WTC11 (cell line): ENCODE results near the gene RALY. TPM values are rescaled to one million over a fixed set of nuclear protein-coding genes. Genes with fewer than 3 reads are reported as not detected.
"Not testable (repeated sequence)": the region's sequence is repeated elsewhere in the genome, so short reads cannot be mapped to it uniquely, and the experiment has no call there.

ENCODE experiments used
- ATAC-seq: fragments of 200-7000 bp; cut with Tn5 transposase; 2 replicates; pipeline ENCODE4 v1.10.0; 2021; ENCODE audit warnings: mild to moderate bottlenecking, moderate library complexity
- CTCF ChIA-PET: fragments of 300-600 bp; sonication (Branson Sonifier 250); formaldehyde crosslinking; loops from one replicate; lab custom pipeline; 2021; ENCODE audit warnings: antibody characterized with exemption; lab: Charles Lee
- POLR2A ChIA-PET: fragments of 350-600 bp; sonication (Branson Sonifier 250); formaldehyde crosslinking; loops from one replicate; lab custom pipeline; 2021; ENCODE audit warnings: antibody characterized with exemption; lab: Charles Lee
- DNase-seq: peaks from one replicate; pipeline ENCODE4 v3.0.0; 2021; ENCODE audit warnings: low spot score
- H3K27ac Mint-ChIP-seq: 2 replicates; pipeline ENCODE4 v1.8.0; 2021; ENCODE audit warnings: mixed read lengths
- H3K27me3 Mint-ChIP-seq: 2 replicates; pipeline ENCODE4 v1.8.0; 2021; ENCODE audit warnings: low read depth, mild to moderate bottlenecking, moderate library complexity, mixed read lengths
- H3K36me3 Mint-ChIP-seq: 2 replicates; pipeline ENCODE4 v1.8.0; 2021; ENCODE audit warnings: mixed read lengths
- H3K4me1 Mint-ChIP-seq: 2 replicates; pipeline ENCODE4 v1.8.0; 2022; ENCODE audit warnings: mixed read lengths
- H3K4me3 Mint-ChIP-seq: 2 replicates; pipeline ENCODE4 v1.8.0; 2021; ENCODE audit warnings: mild to moderate bottlenecking, moderate library complexity, mixed read lengths
- H3K9me3 Mint-ChIP-seq: 2 replicates; pipeline ENCODE4 v1.8.0; 2021; ENCODE audit warnings: mixed read lengths
- CREB1 ChIP-seq: sonication (generic); formaldehyde crosslinking; IDR thresholded peaks from 2 replicates; pipeline ENCODE4 v1.8.0; 2023; ENCODE audit warnings: mild to moderate bottlenecking, missing genetic modification reagents
- CREM ChIP-seq: sonication (generic); formaldehyde crosslinking; IDR thresholded peaks from 2 replicates; pipeline ENCODE4 v1.8.1; 2022; ENCODE audit warnings: mild to moderate bottlenecking, missing genetic modification reagents, moderate library complexity
- EMX1 ChIP-seq: fragments of 250-450 bp; sonication (Bioruptor Pico); IDR thresholded peaks from 2 replicates; pipeline ENCODE4 v1.8.0; 2021; ENCODE audit warnings: mild to moderate bottlenecking
- FOXJ3 ChIP-seq: sonication (generic); formaldehyde crosslinking; IDR thresholded peaks from 2 replicates; pipeline ENCODE4 v1.9.0; 2021; ENCODE audit warnings: missing genetic modification reagents, mild to moderate bottlenecking, borderline replicate concordance
- GRHL2 ChIP-seq: fragments of 250-450 bp; sonication (Bioruptor Pico); IDR thresholded peaks from 2 replicates; pipeline ENCODE4 v1.8.0; 2022; ENCODE audit warnings: mild to moderate bottlenecking, moderate library complexity; ENCODE audit not compliant: insufficient replicate concordance, severe bottlenecking
- NFE2L1 ChIP-seq: sonication (generic); formaldehyde crosslinking; IDR thresholded peaks from 2 replicates; pipeline ENCODE4 v1.8.1; 2023; ENCODE audit warnings: missing genetic modification reagents
- NFYB ChIP-seq: sonication (generic); formaldehyde crosslinking; conservative IDR thresholded peaks from 2 replicates; pipeline ENCODE4 v1.8.0; 2022; ENCODE audit warnings: low read depth, missing genetic modification reagents
- NR2C2 ChIP-seq: sonication (generic); formaldehyde crosslinking; IDR thresholded peaks from 2 replicates; pipeline ENCODE4 v1.8.0; 2022; ENCODE audit warnings: mild to moderate bottlenecking, missing genetic modification reagents
- NR3C1 ChIP-seq: sonication (generic); formaldehyde crosslinking; conservative IDR thresholded peaks from 2 replicates; pipeline ENCODE4 v1.8.1; 2023; ENCODE audit warnings: low read depth, mild to moderate bottlenecking, missing genetic modification reagents
- RELA ChIP-seq: sonication (generic); formaldehyde crosslinking; IDR thresholded peaks from 2 replicates; pipeline ENCODE4 v1.8.1; 2022; ENCODE audit warnings: missing genetic modification reagents, mild to moderate bottlenecking, borderline replicate concordance
- SMAD4 ChIP-seq: sonication (generic); formaldehyde crosslinking; IDR thresholded peaks from 2 replicates; pipeline ENCODE4 v1.8.0; 2022; ENCODE audit warnings: mild to moderate bottlenecking, missing genetic modification reagents
- ZNF121 ChIP-seq: sonication (generic); formaldehyde crosslinking; IDR thresholded peaks from 2 replicates; pipeline ENCODE4 v1.8.0; 2023; ENCODE audit warnings: missing genetic modification reagents
- ZNF138 ChIP-seq: sonication (generic); formaldehyde crosslinking; conservative IDR thresholded peaks from 2 replicates; pipeline ENCODE4 v1.8.1; 2022; ENCODE audit warnings: mild to moderate bottlenecking, moderate library complexity, missing genetic modification reagents
- total RNA-seq: library from RNA; stranded (reverse); gene quantifications from 3 replicates; pipeline ENCODE4 v1.2.3, GENCODE V29; 2021
- TF ChIP-seq, protein P1 (sequence below): fragments of 250-450 bp; sonication (Bioruptor Pico); IDR thresholded peaks from 2 replicates; pipeline ENCODE4 v2.1.2; 2022; ENCODE audit warnings: mild to moderate bottlenecking, moderate library complexity
- TF ChIP-seq, protein P2 (sequence below): sonication (generic); formaldehyde crosslinking; IDR thresholded peaks from 2 replicates; pipeline ENCODE4 v1.8.0; 2022; ENCODE audit warnings: missing genetic modification reagents
- TF ChIP-seq, protein P3 (sequence below): sonication (generic); formaldehyde crosslinking; IDR thresholded peaks from 2 replicates; pipeline ENCODE4 v1.8.1; 2022; ENCODE audit warnings: low read depth, mild to moderate bottlenecking, moderate library complexity, missing genetic modification reagents, borderline replicate concordance
- TF ChIP-seq, protein P4 (sequence below): sonication (generic); formaldehyde crosslinking; IDR thresholded peaks from 2 replicates; pipeline ENCODE4 v1.8.1; 2022; ENCODE audit warnings: missing genetic modification reagents, borderline replicate concordance

RALY gene
- total RNA-seq, 1 experiment from 2014 or later = 164 TPM

DNA sequence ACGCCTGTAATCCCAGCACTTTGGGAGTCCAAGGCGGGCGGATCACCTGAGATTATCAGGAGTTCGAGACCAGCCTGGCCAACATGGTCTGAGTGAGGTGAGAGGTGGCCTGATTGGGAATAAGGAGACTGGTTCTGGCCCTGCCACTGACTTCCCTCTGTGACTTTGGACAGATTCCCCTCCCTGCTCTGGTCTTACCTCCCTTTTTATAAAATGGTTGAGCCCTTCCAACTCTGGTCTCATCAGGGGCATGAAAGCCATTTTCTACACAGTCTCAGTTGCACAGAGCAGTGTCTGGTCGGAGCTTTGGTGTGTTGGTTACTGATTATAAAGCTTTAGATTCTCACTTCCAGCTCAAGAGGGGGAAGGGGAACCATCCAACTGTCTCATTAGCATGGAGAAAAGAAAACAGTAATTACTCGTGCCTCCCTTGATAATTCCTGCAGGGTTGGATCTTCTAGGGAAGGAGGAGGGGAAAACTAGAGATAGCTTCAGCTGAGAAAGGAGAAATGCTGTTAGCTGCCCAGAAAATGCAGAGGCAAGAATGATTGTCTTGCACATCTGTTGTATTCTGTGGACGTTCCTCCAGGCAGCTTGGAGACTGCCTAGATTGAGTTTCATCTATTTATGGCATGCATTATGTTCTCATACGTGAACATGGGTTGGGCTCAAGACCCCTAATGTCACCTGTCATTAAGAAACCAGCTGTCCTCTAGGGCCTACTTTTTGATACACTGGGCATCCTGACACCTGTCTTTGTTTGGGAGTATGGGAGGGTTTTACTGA is 30.4 kb downstream of the RALY start (continued):
- no peak for TF ChIP-seq NFE2L1
- TF ChIP-seq FOXJ3 (CRISPR knock-in tag) = no peak
- TF ChIP-seq NR3C1 = no peak
- TF ChIP-seq, protein P1, sequence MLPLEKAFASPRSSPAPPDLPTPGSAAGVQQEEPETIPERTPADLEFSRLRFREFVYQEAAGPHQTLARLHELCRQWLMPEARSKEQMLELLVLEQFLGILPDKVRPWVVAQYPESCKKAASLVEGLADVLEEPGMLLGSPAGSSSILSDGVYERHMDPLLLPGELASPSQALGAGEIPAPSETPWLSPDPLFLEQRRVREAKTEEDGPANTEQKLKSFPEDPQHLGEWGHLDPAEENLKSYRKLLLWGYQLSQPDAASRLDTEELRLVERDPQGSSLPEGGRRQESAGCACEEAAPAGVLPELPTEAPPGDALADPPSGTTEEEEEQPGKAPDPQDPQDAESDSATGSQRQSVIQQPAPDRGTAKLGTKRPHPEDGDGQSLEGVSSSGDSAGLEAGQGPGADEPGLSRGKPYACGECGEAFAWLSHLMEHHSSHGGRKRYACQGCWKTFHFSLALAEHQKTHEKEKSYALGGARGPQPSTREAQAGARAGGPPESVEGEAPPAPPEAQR (CRISPR knock-in tag) = no peak
- no peak for TF ChIP-seq RELA (CRISPR knock-in tag)
- TF ChIP-seq EMX1 (CRISPR knock-in tag) = no peak
- TF ChIP-seq ZNF138 (CRISPR knock-in tag) = no peak
- no peak for TF ChIP-seq SMAD4 (CRISPR knock-in tag)

DNA sequence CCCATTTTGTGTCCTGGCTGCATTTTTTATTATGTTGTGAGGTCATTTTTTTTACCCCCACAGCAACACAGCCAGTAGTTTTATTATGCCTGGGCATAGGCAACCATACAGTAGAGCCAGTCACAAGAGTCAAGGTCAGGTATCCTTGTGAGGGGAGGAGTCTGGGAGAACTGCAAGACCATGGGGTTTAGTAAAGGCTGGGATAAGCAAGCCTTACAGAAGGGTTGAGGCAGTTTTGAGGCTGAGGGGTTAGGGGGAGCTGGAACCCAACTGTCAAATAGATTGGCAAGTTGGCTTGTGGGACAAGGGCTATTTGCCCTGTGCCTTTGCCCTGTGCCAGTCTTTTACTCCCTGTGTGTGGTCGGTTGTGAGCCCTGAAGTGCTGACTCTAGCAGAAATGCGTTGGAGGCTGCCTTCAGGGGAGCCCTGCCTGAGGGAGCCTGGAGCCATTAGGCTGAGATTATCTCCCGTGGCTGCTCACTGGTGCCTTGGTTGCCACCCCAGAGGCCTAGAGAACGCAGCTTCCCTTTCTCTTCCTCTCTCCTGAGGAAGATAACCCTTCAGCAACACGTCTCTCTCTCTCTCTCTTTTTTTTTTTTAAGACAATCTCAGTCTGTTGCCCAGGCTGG is 31.1 kb downstream of the RALY start:
- ATAC-seq = peak; percentile 27
- Mint-ChIP-seq H3K27ac (0 out of 2 replicates have a peak overlapping the region, but pooled peaks have one; percentile 23), H3K4me3 (no peak overlapping the region), H3K4me1 (peaks cover 57% of the 10 kb centered on the region), H3K27me3 (no peaks in the 10 kb centered on the region), H3K9me3 (peaks cover 6% of the 10 kb centered on the region), H3K36me3 (peaks cover 7% of the 10 kb centered on the region)
- DNase-seq = no peak
- ChIA-PET POLR2A (no interaction called here), CTCF (interaction anchor here (0.8 to 4.6 kb wide), 10 partner anchors 8 to 161 kb away, joined by 3 to 39 read pairs (median 4); no protein-coding TSS in a partner anchor)
- TF ChIP-seq CREM (no peak), NR2C2 (CRISPR knock-in tag) (no peak), GRHL2 (no peak)
- TF ChIP-seq, protein P2, sequence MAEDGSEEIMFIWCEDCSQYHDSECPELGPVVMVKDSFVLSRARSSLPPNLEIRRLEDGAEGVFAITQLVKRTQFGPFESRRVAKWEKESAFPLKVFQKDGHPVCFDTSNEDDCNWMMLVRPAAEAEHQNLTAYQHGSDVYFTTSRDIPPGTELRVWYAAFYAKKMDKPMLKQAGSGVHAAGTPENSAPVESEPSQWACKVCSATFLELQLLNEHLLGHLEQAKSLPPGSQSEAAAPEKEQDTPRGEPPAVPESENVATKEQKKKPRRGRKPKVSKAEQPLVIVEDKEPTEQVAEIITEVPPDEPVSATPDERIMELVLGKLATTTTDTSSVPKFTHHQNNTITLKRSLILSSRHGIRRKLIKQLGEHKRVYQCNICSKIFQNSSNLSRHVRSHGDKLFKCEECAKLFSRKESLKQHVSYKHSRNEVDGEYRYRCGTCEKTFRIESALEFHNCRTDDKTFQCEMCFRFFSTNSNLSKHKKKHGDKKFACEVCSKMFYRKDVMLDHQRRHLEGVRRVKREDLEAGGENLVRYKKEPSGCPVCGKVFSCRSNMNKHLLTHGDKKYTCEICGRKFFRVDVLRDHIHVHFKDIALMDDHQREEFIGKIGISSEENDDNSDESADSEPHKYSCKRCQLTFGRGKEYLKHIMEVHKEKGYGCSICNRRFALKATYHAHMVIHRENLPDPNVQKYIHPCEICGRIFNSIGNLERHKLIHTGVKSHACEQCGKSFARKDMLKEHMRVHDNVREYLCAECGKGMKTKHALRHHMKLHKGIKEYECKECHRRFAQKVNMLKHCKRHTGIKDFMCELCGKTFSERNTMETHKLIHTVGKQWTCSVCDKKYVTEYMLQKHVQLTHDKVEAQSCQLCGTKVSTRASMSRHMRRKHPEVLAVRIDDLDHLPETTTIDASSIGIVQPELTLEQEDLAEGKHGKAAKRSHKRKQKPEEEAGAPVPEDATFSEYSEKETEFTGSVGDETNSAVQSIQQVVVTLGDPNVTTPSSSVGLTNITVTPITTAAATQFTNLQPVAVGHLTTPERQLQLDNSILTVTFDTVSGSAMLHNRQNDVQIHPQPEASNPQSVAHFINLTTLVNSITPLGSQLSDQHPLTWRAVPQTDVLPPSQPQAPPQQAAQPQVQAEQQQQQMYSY (CRISPR knock-in tag) = no peak

DNA sequence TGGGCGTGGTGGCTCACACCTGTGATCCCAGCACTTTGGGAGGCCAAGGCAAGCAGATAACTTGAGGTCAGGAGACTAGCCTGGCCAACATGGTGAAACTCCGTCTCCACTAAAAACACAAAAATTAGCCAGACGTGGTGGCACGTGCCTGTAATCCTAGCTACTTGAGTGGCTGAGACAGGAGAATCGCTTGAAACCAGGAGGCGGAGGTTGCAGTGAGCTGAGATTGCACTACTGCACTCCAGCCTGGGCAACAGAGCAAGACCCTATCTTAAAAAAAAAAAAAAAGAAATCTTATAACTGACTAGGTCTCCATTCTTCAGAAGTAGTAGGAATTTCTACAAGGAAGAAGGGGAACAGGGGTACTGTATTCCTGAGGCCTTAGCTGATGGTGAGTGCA is 34.3 kb downstream of the RALY start:
- not testable (repeated sequence) for H3K27me3 Mint-ChIP-seq

DNA sequence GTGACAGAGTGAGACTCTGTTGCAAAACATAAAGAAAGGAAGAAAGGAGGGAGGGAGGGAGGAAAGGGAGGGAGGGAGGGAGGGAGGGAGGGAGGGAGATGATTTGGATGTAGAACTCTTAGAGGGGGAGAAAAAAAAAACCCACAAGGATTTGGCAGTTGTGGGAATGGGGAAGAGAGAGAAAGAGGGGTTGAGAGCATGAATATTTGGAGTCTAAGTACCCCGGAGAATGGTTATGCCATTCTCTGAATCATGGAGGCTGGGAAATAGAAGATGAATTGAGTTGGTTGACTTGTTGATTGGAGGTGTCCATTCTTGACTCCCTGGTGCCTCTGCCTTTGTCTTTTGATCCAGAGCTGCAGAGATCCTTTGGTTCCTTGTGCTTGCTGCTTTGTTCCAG is 35.7 kb downstream of the RALY start:
- H3K27me3 Mint-ChIP-seq = no peaks in the 10 kb centered on the region

More for the DNA sequence above, 34.3 kb downstream of the RALY start:
- CTCF ChIA-PET, H3K9me3 Mint-ChIP-seq, ATAC-seq, DNase-seq, POLR2A ChIA-PET, H3K36me3 Mint-ChIP-seq, H3K4me3 Mint-ChIP-seq, H3K27ac Mint-ChIP-seq: not testable (repeated sequence)
- peak; percentile 78 for TF ChIP-seq ZNF121 (CRISPR knock-in tag)
- H3K4me1 Mint-ChIP-seq = peaks cover 71% of the 10 kb centered on the region

More for the DNA sequence above, 35.7 kb downstream of the RALY start:
- TF ChIP-seq NFYB (CRISPR knock-in tag) = no peak
- TF ChIP-seq, protein P3, sequence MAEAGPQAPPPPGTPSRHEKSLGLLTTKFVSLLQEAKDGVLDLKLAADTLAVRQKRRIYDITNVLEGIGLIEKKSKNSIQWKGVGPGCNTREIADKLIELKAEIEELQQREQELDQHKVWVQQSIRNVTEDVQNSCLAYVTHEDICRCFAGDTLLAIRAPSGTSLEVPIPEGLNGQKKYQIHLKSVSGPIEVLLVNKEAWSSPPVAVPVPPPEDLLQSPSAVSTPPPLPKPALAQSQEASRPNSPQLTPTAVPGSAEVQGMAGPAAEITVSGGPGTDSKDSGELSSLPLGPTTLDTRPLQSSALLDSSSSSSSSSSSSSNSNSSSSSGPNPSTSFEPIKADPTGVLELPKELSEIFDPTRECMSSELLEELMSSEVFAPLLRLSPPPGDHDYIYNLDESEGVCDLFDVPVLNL (CRISPR knock-in tag) = no peak
- TF ChIP-seq, protein P4, sequence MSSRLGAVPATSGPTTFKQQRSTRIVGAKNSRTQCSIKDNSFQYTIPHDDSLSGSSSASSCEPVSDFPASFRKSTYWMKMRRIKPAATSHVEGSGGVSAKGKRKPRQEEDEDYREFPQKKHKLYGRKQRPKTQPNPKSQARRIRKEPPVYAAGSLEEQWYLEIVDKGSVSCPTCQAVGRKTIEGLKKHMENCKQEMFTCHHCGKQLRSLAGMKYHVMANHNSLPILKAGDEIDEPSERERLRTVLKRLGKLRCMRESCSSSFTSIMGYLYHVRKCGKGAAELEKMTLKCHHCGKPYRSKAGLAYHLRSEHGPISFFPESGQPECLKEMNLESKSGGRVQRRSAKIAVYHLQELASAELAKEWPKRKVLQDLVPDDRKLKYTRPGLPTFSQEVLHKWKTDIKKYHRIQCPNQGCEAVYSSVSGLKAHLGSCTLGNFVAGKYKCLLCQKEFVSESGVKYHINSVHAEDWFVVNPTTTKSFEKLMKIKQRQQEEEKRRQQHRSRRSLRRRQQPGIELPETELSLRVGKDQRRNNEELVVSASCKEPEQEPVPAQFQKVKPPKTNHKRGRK (CRISPR knock-in tag) = no peak
- TF ChIP-seq CREB1 = no peak
- POLR2A ChIA-PET = interaction anchor here (1.5 kb wide), 1 partner anchor 16 kb away, joined by 3 read pairs; no protein-coding TSS in a partner anchor
- peaks cover 73% of the 10 kb centered on the region for H3K4me1 Mint-ChIP-seq
- 0 out of 2 replicates have a peak overlapping the region, but pooled peaks have one; percentile 16 for H3K27ac Mint-ChIP-seq
- DNase-seq = no peak
- peaks cover 6% of the 10 kb centered on the region for H3K36me3 Mint-ChIP-seq
- CTCF ChIA-PET = interaction anchor here (0.6 to 1.5 kb wide), 3 partner anchors 36 to 166 kb away, joined by 3 to 5 read pairs (median 3); no protein-coding TSS in a partner anchor
- peak; percentile 10; the same call in 1 of the 2 replicates for ATAC-seq
- no peaks in the 10 kb centered on the region; the same call in 1 of the 2 replicates for H3K9me3 Mint-ChIP-seq
- H3K4me3 Mint-ChIP-seq = no peak overlapping the region
